ENCODE data around the gene G3BP1.

DNA sequence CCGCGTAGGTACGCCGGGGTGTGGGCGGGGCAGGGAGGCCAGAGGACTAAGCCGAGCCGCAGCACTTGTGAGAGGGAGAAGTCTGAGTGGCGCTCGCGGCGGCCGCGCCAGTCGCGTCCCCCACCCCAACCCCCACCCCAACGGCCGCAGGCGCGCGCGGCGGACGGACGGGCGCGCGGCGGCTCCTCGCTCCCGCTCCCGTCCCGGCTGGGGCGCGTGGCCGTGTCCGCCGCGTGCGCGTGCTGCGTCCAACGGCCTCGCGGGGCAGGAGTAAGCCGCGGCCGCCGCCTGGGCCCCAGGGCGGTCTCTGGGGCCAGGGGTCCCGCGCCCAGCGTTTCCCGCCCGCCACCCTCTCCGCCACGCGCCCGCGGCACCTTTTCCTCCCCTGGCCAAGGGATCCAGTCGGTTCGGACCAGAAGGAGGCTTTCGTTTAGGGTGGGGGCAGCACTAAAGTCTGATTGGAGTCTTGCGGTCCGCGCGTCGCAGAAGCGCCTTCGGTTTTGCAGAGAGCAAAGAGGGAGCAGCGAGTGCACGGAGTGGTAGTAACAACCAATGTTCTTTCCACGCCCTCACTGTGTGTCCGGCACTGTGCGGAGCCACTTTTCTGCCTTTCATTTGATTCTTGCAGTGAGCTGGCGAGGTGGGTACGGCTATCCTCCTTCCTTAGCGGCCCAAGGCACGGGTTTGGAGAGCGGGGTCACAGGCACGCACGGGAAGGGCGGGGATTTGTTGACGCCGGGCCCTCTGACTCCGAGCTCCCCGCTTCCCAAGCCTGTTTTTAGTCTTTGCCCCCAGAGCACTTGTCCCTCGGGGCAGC lies 483 bp downstream of the G3BP1 start:
- no peak for TF ChIP-seq EZH2phosphoT487 (IDR thresholded peaks at IDR 0.05; ENCODE audit: borderline replicate concordance, low read depth, low read length)
- TF ChIP-seq, protein P1, sequence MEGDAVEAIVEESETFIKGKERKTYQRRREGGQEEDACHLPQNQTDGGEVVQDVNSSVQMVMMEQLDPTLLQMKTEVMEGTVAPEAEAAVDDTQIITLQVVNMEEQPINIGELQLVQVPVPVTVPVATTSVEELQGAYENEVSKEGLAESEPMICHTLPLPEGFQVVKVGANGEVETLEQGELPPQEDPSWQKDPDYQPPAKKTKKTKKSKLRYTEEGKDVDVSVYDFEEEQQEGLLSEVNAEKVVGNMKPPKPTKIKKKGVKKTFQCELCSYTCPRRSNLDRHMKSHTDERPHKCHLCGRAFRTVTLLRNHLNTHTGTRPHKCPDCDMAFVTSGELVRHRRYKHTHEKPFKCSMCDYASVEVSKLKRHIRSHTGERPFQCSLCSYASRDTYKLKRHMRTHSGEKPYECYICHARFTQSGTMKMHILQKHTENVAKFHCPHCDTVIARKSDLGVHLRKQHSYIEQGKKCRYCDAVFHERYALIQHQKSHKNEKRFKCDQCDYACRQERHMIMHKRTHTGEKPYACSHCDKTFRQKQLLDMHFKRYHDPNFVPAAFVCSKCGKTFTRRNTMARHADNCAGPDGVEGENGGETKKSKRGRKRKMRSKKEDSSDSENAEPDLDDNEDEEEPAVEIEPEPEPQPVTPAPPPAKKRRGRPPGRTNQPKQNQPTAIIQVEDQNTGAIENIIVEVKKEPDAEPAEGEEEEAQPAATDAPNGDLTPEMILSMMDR (conservative IDR thresholded peaks at IDR 0.05; ENCODE audit: low read length), result no peak

Data from OCI-LY7 (cell line).